H9 (cell line): ENCODE measurements around the gene CAMP. TPM values are rescaled to one million over a fixed set of nuclear protein-coding genes. Genes with fewer than 3 reads are reported as not detected.

ENCODE experiments used
- DNase-seq: peaks from one replicate; pipeline ENCODE4 v3.0.0-alpha.2; 2017
- H2AFZ ChIP-seq: one replicate; pipeline ENCODE4 v1.6.1; 2013; ENCODE audit warnings: mild to moderate bottlenecking, low read length, control low read depth, moderate library complexity
- H2AK5ac ChIP-seq: 2 replicates; pipeline ENCODE4 v1.6.1; 2013; ENCODE audit warnings: low read length, control low read depth, mixed read lengths; ENCODE audit not compliant: insufficient read length
- H2BK120ac ChIP-seq: one replicate; pipeline ENCODE4 v1.6.1; 2013; ENCODE audit warnings: low read depth, mild to moderate bottlenecking, low read length, control low read depth, inconsistent platforms; ENCODE audit not compliant: poor library complexity, severe bottlenecking
- H2BK12ac ChIP-seq: 2 replicates; pipeline ENCODE4 v1.6.1; 2013; ENCODE audit warnings: low read length, control low read depth, mixed read lengths, low read depth; ENCODE audit not compliant: insufficient read length
- H2BK15ac ChIP-seq: 2 replicates; pipeline ENCODE4 v1.6.1; 2013; ENCODE audit warnings: low read depth, low read length, control low read depth
- H2BK20ac ChIP-seq: one replicate; pipeline ENCODE4 v1.6.1; 2013; ENCODE audit warnings: low read depth, mild to moderate bottlenecking, low read length, control low read depth, inconsistent platforms; ENCODE audit not compliant: poor library complexity, severe bottlenecking
- H2BK5ac ChIP-seq: 2 replicates; pipeline ENCODE4 v1.6.1; 2013; ENCODE audit warnings: low read length, control low read depth, mixed read lengths; ENCODE audit not compliant: insufficient read length
- H3K14ac ChIP-seq: 2 replicates; pipeline ENCODE4 v1.6.1; 2013; ENCODE audit warnings: low read length, control low read depth; ENCODE audit not compliant: insufficient read depth
- H3K18ac ChIP-seq: 2 replicates; pipeline ENCODE4 v1.6.1; 2013; ENCODE audit warnings: low read depth, mild to moderate bottlenecking, mixed read lengths, low read length, control low read depth; ENCODE audit not compliant: insufficient read length
- H3K23ac ChIP-seq: 2 replicates; pipeline ENCODE4 v1.6.1; 2013; ENCODE audit warnings: low read length, control low read depth, mixed read lengths, low read depth; ENCODE audit not compliant: insufficient read length
- H3K23me2 ChIP-seq: 2 replicates; pipeline ENCODE4 v1.6.1; 2013; ENCODE audit warnings: low read depth, mild to moderate bottlenecking, mixed read lengths, low read length, control low read depth; ENCODE audit not compliant: insufficient read length, poor library complexity, severe bottlenecking
- H3K27ac ChIP-seq: 2 replicates; pipeline ENCODE4 v1.5.1; 2013; ENCODE audit warnings: low read length, control low read depth, mixed read lengths, low read depth; ENCODE audit not compliant: insufficient read length
- H3K27me3 ChIP-seq: 2 replicates; pipeline ENCODE4 v1.6.1; 2013; ENCODE audit warnings: low read length, control low read depth, inconsistent platforms; ENCODE audit not compliant: insufficient read depth
- H3K4ac ChIP-seq: 2 replicates; pipeline ENCODE4 v1.6.1; 2013; ENCODE audit warnings: low read depth, mild to moderate bottlenecking, control low read depth, inconsistent platforms, low read length, moderate library complexity
- H3K4me1 ChIP-seq: 2 replicates; pipeline ENCODE4 v1.6.1; 2013; ENCODE audit warnings: low read length, control low read depth, inconsistent platforms; ENCODE audit not compliant: insufficient read depth
- H3K4me2 ChIP-seq: 2 replicates; pipeline ENCODE4 v1.6.1; 2013; ENCODE audit warnings: low read length, control low read depth, mixed read lengths; ENCODE audit not compliant: insufficient read length, insufficient read depth
- H3K56ac ChIP-seq: 2 replicates; pipeline ENCODE4 v1.6.1; 2013; ENCODE audit warnings: low read depth, mild to moderate bottlenecking, mixed read lengths, low read length, control low read depth; ENCODE audit not compliant: insufficient read length
- H3K79me1 ChIP-seq: 2 replicates; pipeline ENCODE4 v1.6.1; 2013; ENCODE audit warnings: low read depth, mild to moderate bottlenecking, moderate library complexity, low read length, control low read depth, inconsistent platforms; ENCODE audit not compliant: insufficient read depth, poor library complexity, severe bottlenecking
- H3K79me2 ChIP-seq: 2 replicates; pipeline ENCODE4 v1.6.1; 2013; ENCODE audit warnings: low read length, control low read depth, inconsistent platforms; ENCODE audit not compliant: insufficient read depth
- H3K9ac ChIP-seq: 2 replicates; pipeline ENCODE4 v1.6.1; 2013; ENCODE audit warnings: low read length, control low read depth, mixed read lengths; ENCODE audit not compliant: insufficient read length; ENCODE audit errors: extremely low read depth
- H3K9me3 ChIP-seq: one replicate; pipeline ENCODE4 v1.6.1; 2013; ENCODE audit warnings: low read depth, low read length, inconsistent platforms; ENCODE audit not compliant: control insufficient read depth
- H3T11ph ChIP-seq: one replicate; pipeline ENCODE4 v1.6.1; 2013; ENCODE audit warnings: mild to moderate bottlenecking, low read length, control low read depth, inconsistent platforms
- H4K20me1 ChIP-seq: one replicate; pipeline ENCODE4 v1.6.1; 2013; ENCODE audit not compliant: control insufficient read depth, insufficient read length, insufficient read depth
- H4K5ac ChIP-seq: 2 replicates; pipeline ENCODE4 v1.6.1; 2013; ENCODE audit warnings: low read depth, mild to moderate bottlenecking, mixed read lengths, low read length, control low read depth; ENCODE audit not compliant: insufficient read length
- H4K8ac ChIP-seq: replicated peaks from 2 replicates; pipeline ENCODE4 v1.6.1; 2013; ENCODE audit warnings: low read length, control low read depth, mixed read lengths, low read depth; ENCODE audit not compliant: insufficient read length
- H4K91ac ChIP-seq: 2 replicates; pipeline ENCODE4 v1.6.1; 2013; ENCODE audit warnings: low read depth, mild to moderate bottlenecking, moderate library complexity, mixed read lengths, low read length, control low read depth; ENCODE audit not compliant: insufficient read length
- H3K27ac Mint-ChIP-seq, 3 experiments: 2 replicates in 2 of 3; 3 replicates in 1 of 3; pipeline ENCODE4 v1.8.0; 2020 to 2021; ENCODE audit warnings: mixed read lengths in 3 of 3, mild to moderate bottlenecking in 1 of 3, moderate library complexity in 1 of 3
- H3K27me3 Mint-ChIP-seq: 2 replicates; pipeline ENCODE4 v1.8.0; 2021; ENCODE audit warnings: low read depth, mild to moderate bottlenecking, moderate library complexity, mixed read lengths
- H3K36me3 Mint-ChIP-seq, 3 experiments: 2 replicates in 2 of 3; 3 replicates in 1 of 3; pipeline ENCODE4 v1.8.0; 2020 to 2021; ENCODE audit warnings: low read depth in 3 of 3, mixed read lengths in 3 of 3; ENCODE audit not compliant: insufficient read depth in 1 of 3
- H3K4me1 Mint-ChIP-seq, 2 experiments: 2 replicates each; pipeline ENCODE4 v1.8.0; 2020; ENCODE audit warnings: mixed read lengths in 2 of 2
- H3K4me3 Mint-ChIP-seq, 2 experiments: 2 replicates in 1 of 2; 3 replicates in 1 of 2; pipeline ENCODE4 v1.8.0; 2020 to 2021; ENCODE audit warnings: mild to moderate bottlenecking in 2 of 2, mixed read lengths in 2 of 2, moderate library complexity in 1 of 2
- H3K9me3 Mint-ChIP-seq, 2 experiments: 2 replicates in 1 of 2; 3 replicates in 1 of 2; pipeline ENCODE4 v1.8.0; 2020; ENCODE audit warnings: mild to moderate bottlenecking in 2 of 2, mixed read lengths in 2 of 2, moderate library complexity in 1 of 2
- CTCF ChIP-seq: fragments of 200-600 bp; sonication (generic); conservative IDR thresholded peaks from 3 replicates; pipeline ENCODE4 v1.8.0; 2021; ENCODE audit warnings: antibody characterized with exemption, mild to moderate bottlenecking
- WGBS: extraction: QIAGEN DNeasy Blood & Tissue Kit; methylation state at CpG from one replicate; pipeline ENCODE4 v1.1.7; 2013; ENCODE audit warnings: missing lambda C conversion rate, low lambda C conversion rate, mixed read lengths; ENCODE audit not compliant: insufficient read length; ENCODE audit errors: extremely low coverage; 5-methylcytosine and 5-hydroxymethylcytosine counted together
- total RNA-seq: library from RNA; stranded (reverse); gene quantifications from 2 replicates; pipeline ENCODE4 v1.2.1, GENCODE V29; 2021

Gene CAMP
- total RNA-seq, 1 experiment from 2014 or later, result not detected

GRCh38 chr3:48185129-48185528 is 38.2 kb upstream of the CAMP start:
- Histone ChIP-seq H3K79me2 (peaks cover 20% of the 10 kb centered on the region), H3K79me1 (peaks cover 16% of the 10 kb centered on the region), H3K4me2 (no peak overlapping the region), H2BK15ac (no peak overlapping the region), H3K9me3 (no peaks in the 10 kb centered on the region), H3K4me1 (peaks cover 5% of the 10 kb centered on the region; the same call in 1 of the 2 replicates), H3K23me2 (peaks cover 9% of the 10 kb centered on the region), H3K4ac (no peak overlapping the region), H2BK120ac (no peak overlapping the region), H2BK12ac (no peak overlapping the region), H4K8ac (no peak overlapping the region), H2AFZ (no peak overlapping the region), H4K20me1 (no peaks in the 10 kb centered on the region), H2BK20ac (no peak overlapping the region), H3K18ac (no peak overlapping the region), H3K23ac (no peak overlapping the region), H2AK5ac (no peak overlapping the region), H3K14ac (no peak overlapping the region), H4K91ac (no peak overlapping the region), H3K27me3 (no peaks in the 10 kb centered on the region), H3K27ac (no peak overlapping the region), H2BK5ac (no peak overlapping the region), H3T11ph (no peak overlapping the region), H3K9ac (no peak overlapping the region), H3K56ac (no peak overlapping the region), H4K5ac (no peak overlapping the region)
- no CpG with 5 or more reads among the region's 4 CpGs for WGBS
- H3K27ac Mint-ChIP-seq, result peak overlapping the region in 1 of 3 experiments; percentile 59; a peak in 1 of 7 replicates
- peaks cover 25 to 43% of the 10 kb centered on the region in 2 experiments for H3K4me1 Mint-ChIP-seq
- peak overlapping the region; percentile 5 to 97; a peak in 1 of 5 replicates for H3K4me3 Mint-ChIP-seq
- no peaks in the 10 kb centered on the region for H3K27me3 Mint-ChIP-seq
- H3K36me3 Mint-ChIP-seq, result peaks cover 62 to 72% (median 71%) of the 10 kb centered on the region in 3 experiments
- no peak for DNase-seq
- TF ChIP-seq CTCF, result no peak
- no peaks in the 10 kb centered on the region for H3K9me3 Mint-ChIP-seq
